Liver (tissue), 3 donors: Measurements from ENCODE around the gene ADGRV1.

Experiments
- HNF4G ChIP-seq: IDR thresholded peaks from 2 replicates; pipeline ENCODE4 v1.6.1; 2016; ENCODE audit warnings: antibody characterized with exemption
- JUND ChIP-seq, 2 donors: IDR thresholded peaks; 2 replicates each; pipeline ENCODE4 v1.6.1; 2016; ENCODE audit warnings: antibody characterized with exemption in 2 of 2
- RAD21 ChIP-seq, 2 donors: IDR thresholded peaks; 2 replicates each; pipeline ENCODE4 v1.6.1; 2016; ENCODE audit warnings: antibody characterized with exemption in 2 of 2, mild to moderate bottlenecking in 2 of 2
- RXRA ChIP-seq, 2 donors: IDR thresholded peaks; 2 replicates each; pipeline ENCODE4 v1.6.1; 2017 to 2018; ENCODE audit warnings: antibody characterized with exemption in 2 of 2, mild to moderate bottlenecking in 1 of 2
- TF ChIP-seq, protein P1 (sequence below): fragments of 150-350 bp; IDR thresholded peaks from 2 replicates; pipeline ENCODE4 v1.5.1; 2017; ENCODE audit warnings: improper control_type of control experiment, low read depth, low read length; ENCODE audit not compliant: missing input control
- TF ChIP-seq, protein P2 (sequence below): IDR thresholded peaks from 2 replicates; pipeline ENCODE4 v1.6.1; 2016; ENCODE audit warnings: antibody characterized with exemption, mild to moderate bottlenecking
- TF ChIP-seq, protein P3 (sequence below): IDR thresholded peaks from 2 replicates; pipeline ENCODE4 v1.6.1; 2016; ENCODE audit warnings: antibody characterized with exemption
- donor health status: healthy.
- donor health status: healthy.

GRCh38 chr5:91106842-91107511, 548.4 kb downstream of the ADGRV1 start:
- TF ChIP-seq, protein P1, sequence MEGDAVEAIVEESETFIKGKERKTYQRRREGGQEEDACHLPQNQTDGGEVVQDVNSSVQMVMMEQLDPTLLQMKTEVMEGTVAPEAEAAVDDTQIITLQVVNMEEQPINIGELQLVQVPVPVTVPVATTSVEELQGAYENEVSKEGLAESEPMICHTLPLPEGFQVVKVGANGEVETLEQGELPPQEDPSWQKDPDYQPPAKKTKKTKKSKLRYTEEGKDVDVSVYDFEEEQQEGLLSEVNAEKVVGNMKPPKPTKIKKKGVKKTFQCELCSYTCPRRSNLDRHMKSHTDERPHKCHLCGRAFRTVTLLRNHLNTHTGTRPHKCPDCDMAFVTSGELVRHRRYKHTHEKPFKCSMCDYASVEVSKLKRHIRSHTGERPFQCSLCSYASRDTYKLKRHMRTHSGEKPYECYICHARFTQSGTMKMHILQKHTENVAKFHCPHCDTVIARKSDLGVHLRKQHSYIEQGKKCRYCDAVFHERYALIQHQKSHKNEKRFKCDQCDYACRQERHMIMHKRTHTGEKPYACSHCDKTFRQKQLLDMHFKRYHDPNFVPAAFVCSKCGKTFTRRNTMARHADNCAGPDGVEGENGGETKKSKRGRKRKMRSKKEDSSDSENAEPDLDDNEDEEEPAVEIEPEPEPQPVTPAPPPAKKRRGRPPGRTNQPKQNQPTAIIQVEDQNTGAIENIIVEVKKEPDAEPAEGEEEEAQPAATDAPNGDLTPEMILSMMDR: no peak
- TF ChIP-seq RAD21 (IDR thresholded peaks at IDR 0.05): no peak
- TF ChIP-seq, protein P2, sequence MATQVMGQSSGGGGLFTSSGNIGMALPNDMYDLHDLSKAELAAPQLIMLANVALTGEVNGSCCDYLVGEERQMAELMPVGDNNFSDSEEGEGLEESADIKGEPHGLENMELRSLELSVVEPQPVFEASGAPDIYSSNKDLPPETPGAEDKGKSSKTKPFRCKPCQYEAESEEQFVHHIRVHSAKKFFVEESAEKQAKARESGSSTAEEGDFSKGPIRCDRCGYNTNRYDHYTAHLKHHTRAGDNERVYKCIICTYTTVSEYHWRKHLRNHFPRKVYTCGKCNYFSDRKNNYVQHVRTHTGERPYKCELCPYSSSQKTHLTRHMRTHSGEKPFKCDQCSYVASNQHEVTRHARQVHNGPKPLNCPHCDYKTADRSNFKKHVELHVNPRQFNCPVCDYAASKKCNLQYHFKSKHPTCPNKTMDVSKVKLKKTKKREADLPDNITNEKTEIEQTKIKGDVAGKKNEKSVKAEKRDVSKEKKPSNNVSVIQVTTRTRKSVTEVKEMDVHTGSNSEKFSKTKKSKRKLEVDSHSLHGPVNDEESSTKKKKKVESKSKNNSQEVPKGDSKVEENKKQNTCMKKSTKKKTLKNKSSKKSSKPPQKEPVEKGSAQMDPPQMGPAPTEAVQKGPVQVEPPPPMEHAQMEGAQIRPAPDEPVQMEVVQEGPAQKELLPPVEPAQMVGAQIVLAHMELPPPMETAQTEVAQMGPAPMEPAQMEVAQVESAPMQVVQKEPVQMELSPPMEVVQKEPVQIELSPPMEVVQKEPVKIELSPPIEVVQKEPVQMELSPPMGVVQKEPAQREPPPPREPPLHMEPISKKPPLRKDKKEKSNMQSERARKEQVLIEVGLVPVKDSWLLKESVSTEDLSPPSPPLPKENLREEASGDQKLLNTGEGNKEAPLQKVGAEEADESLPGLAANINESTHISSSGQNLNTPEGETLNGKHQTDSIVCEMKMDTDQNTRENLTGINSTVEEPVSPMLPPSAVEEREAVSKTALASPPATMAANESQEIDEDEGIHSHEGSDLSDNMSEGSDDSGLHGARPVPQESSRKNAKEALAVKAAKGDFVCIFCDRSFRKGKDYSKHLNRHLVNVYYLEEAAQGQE: no peak
- TF ChIP-seq RXRA (IDR thresholded peaks at IDR 0.05): no peak
- TF ChIP-seq HNF4G: no peak
- no peak for TF ChIP-seq JUND (IDR thresholded peaks at IDR 0.05)
- TF ChIP-seq, protein P3, sequence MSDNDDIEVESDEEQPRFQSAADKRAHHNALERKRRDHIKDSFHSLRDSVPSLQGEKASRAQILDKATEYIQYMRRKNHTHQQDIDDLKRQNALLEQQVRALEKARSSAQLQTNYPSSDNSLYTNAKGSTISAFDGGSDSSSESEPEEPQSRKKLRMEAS: no peak
